Astrocyte (in vitro differentiated cells and primary cell): Measurements from ENCODE around the gene CEP97.
A peak's percentile ranks its signal among the peaks of the same experiment; 100 is the strongest.

Experiments used
- CTCF ChIP-seq: IDR thresholded peaks from 2 replicates; pipeline ENCODE4 v1.5.1; 2011; ENCODE audit warnings: low read depth, mild to moderate bottlenecking, inconsistent platforms, low read length, moderate library complexity; ENCODE audit not compliant: insufficient read depth
- EZH2 ChIP-seq: IDR thresholded peaks from 2 replicates; pipeline ENCODE4 v1.6.1; 2012; ENCODE audit warnings: mild to moderate bottlenecking, low read length, inconsistent platforms; ENCODE audit not compliant: insufficient read depth

- TF ChIP-seq CTCF (peak; percentile 47), EZH2 (no peak)
Measured at GRCh38 chr3:101813817-101814440, 89.5 kb downstream of the CEP97 start.
